ENCODE data around the gene SLC22A2.

- TF ChIP-seq CTCF (IDR thresholded peaks at IDR 0.05; ENCODE audit: extremely low read depth in 1 of 2, insufficient read depth in 1 of 2, low read depth in 1 of 2, low read length in 2 of 2), result no peak
- no peak for TF ChIP-seq POLR2A (IDR thresholded peaks at IDR 0.05; ENCODE audit: low read depth, low read length)
- no peak for TF ChIP-seq MYC (IDR thresholded peaks at IDR 0.05; ENCODE audit: low read depth, low read length)
Measured at GRCh38 chr6:160260803-160261450, 2.3 kb upstream of the SLC22A2 start.

All from endothelial cell of umbilical vein (primary cell).